Common myeloid progenitor, CD34-positive (primary cell): ENCODE data around the gene ARHGAP15.

Source experiments
- CTCF ChIA-PET: fragments of 350-600 bp; sonication (Branson Sonifier 250); formaldehyde crosslinking; loops from one replicate; lab custom pipeline; 2021; ENCODE audit warnings: antibody characterized with exemption; lab: Charles Lee
- POLR2A ChIA-PET: fragments of 350-600 bp; sonication (Branson Sonifier 250); formaldehyde crosslinking; loops from one replicate; lab custom pipeline; 2021; ENCODE audit warnings: antibody characterized with exemption; lab: Charles Lee
- DNase-seq, 3 donors: peaks; one replicate each; pipeline versions ENCODE4 v3.0.0 to v3.0.0-alpha.2; 2013
- H3K27ac ChIP-seq, 2 experiments: 1 replicate in 1 of 2; 2 replicates in 1 of 2; pipeline ENCODE4 v1.7.0; 2013; ENCODE audit warnings: inconsistent platforms in 2 of 2, low read length in 2 of 2, mild to moderate bottlenecking in 2 of 2, low read depth in 1 of 2, moderate library complexity in 1 of 2; ENCODE audit not compliant: severe bottlenecking in 2 of 2, insufficient read depth in 1 of 2, poor library complexity in 1 of 2
- H3K27me3 ChIP-seq, 5 experiments: replicated peaks in 2 of 5; 1 replicate in 3 of 5; 2 replicates in 2 of 5; pipeline versions ENCODE4 v1.6.1 to v1.7.0; 2013; ENCODE audit warnings: low read length in 4 of 5, mild to moderate bottlenecking in 2 of 5, moderate library complexity in 2 of 5, inconsistent platforms in 1 of 5; ENCODE audit not compliant: insufficient read depth in 5 of 5, control insufficient read depth in 4 of 5
- H3K36me3 ChIP-seq, 4 experiments: 1 replicate in 2 of 4; 2 replicates in 2 of 4; pipeline versions ENCODE4 v1.6.1 to v1.7.0; 2013; ENCODE audit warnings: low read length in 3 of 4, control low read depth in 1 of 4, mild to moderate bottlenecking in 1 of 4; ENCODE audit not compliant: control insufficient read depth in 4 of 4, insufficient read depth in 4 of 4
- H3K4me1 ChIP-seq, 4 experiments: 1 replicate in 3 of 4; 2 replicates in 1 of 4; pipeline versions ENCODE4 v1.6.1 to v1.7.1; 2013; ENCODE audit warnings: low read length in 3 of 4, mild to moderate bottlenecking in 3 of 4, control low read depth in 1 of 4, inconsistent platforms in 1 of 4, moderate library complexity in 1 of 4; ENCODE audit not compliant: control insufficient read depth in 4 of 4, insufficient read depth in 4 of 4; ENCODE audit errors: control extremely low read depth in 1 of 4
- H3K4me3 ChIP-seq, 7 experiments: 1 replicate in 4 of 7; 2 replicates in 3 of 7; pipeline versions ENCODE4 v1.5.1 to v1.7.0; 2013; ENCODE audit warnings: mild to moderate bottlenecking in 7 of 7, low read length in 6 of 7, moderate library complexity in 6 of 7, inconsistent platforms in 2 of 7, low read depth in 2 of 7, control low read depth in 1 of 7; ENCODE audit not compliant: insufficient read depth in 4 of 7, control insufficient read depth in 1 of 7; ENCODE audit errors: extremely low read depth in 1 of 7
- H3K9me3 ChIP-seq, 5 experiments: 1 replicate in 4 of 5; 2 replicates in 1 of 5; pipeline versions ENCODE4 v1.6.1 to v1.7.1; 2013; ENCODE audit warnings: low read length in 4 of 5, mild to moderate bottlenecking in 2 of 5, inconsistent platforms in 1 of 5, low read depth in 1 of 5, moderate library complexity in 1 of 5; ENCODE audit not compliant: control insufficient read depth in 4 of 5, insufficient read depth in 2 of 5; ENCODE audit errors: control extremely low read depth in 1 of 5
- WGBS: methylation state at CpG from one replicate; pipeline ENCODE4 v1.1.5; 2013; ENCODE audit not compliant: insufficient coverage; 5-methylcytosine and 5-hydroxymethylcytosine counted together

The ARHGAP15 gene

DNA sequence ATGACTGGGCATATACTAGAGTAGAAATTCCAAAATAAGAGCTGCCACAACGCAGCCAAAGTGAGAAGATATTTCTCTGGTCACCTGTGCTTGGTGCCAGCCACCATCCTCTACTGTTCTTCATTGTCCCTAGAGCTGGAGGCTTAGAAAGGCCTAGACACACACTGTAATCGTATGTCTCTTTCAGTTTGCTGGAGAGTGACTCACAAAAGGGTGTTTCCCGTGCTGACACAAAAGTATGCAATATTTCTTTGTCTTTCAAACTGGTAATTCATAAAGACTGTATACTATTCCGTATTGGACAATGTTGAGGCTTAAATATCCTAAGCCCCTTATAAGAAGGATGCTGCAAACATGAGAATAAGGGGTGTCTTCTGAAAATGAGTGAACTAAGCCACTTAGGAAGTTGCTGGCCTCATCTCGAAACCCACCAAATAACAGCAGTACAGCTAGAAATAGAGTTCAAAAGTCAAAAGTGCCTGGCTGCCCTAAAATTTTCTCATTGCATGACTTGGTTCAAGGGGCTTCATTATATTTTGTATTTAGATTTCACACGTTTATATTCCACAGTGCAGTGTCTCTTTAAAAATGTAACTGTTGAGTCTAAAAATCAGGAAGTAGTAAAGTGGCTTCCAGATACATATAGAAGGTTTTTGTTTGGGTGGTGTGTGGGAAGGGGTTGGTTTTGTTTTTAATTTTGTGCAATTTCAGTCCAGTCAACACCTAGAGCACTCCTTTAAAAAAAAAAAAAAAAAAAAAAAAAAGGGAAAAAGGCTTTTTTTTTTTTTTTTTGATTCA lies 601.1 kb downstream of the ARHGAP15 start:
- no peaks in the 10 kb centered on the region for H3K9me3 ChIP-seq
- H3K4me1 ChIP-seq = peaks cover 0 to 5% (median under 1%) of the 10 kb centered on the region in 4 experiments
- no peaks in the 10 kb centered on the region for H3K27me3 ChIP-seq
- DNase-seq = peak in 2 of 3 donors; percentile 27 to 58
- POLR2A ChIA-PET = no interaction called here
- peaks cover 6 to 12% (median 10%) of the 10 kb centered on the region in 4 experiments for H3K36me3 ChIP-seq
- WGBS = 85% methylated on average over 3 of the region's 6 CpGs
- no peak overlapping the region for H3K4me3 ChIP-seq
- H3K27ac ChIP-seq = no peak overlapping the region
- CTCF ChIA-PET = interaction anchor here (1.1 kb wide), 1 partner anchor 16 kb away, joined by 3 read pairs; no protein-coding TSS in a partner anchor

DNA sequence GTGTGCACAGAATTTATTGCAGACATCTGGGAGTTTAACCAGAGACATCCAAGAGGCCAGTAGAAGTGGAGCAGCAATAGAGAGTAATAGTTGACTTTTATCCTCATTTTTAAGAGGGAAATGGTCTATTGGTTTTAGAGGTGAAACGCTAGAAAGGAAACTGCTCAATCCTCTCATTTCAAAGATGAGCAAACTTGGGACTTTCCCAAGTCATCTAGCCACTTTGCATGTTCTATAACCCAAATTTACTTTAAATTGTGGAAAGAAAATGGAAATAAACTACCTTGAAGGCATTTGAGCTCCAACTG lies 601.7 kb downstream of the ARHGAP15 start:
- Histone ChIP-seq H3K4me1 (peaks cover 0 to 5% (median under 1%) of the 10 kb centered on the region in 4 experiments), H3K27me3 (no peaks in the 10 kb centered on the region), H3K9me3 (no peaks in the 10 kb centered on the region), H3K27ac (no peak overlapping the region), H3K4me3 (no peak overlapping the region), H3K36me3 (peaks cover 6 to 10% (median 9%) of the 10 kb centered on the region in 4 experiments)
- ChIA-PET POLR2A (no interaction called here), CTCF (interaction anchor here (0.7 kb wide), 1 partner anchor 31 kb away, joined by 3 read pairs; no protein-coding TSS in a partner anchor)
- WGBS = no CpG with 5 or more reads among the region's 1 CpG
- no peak for DNase-seq

DNA sequence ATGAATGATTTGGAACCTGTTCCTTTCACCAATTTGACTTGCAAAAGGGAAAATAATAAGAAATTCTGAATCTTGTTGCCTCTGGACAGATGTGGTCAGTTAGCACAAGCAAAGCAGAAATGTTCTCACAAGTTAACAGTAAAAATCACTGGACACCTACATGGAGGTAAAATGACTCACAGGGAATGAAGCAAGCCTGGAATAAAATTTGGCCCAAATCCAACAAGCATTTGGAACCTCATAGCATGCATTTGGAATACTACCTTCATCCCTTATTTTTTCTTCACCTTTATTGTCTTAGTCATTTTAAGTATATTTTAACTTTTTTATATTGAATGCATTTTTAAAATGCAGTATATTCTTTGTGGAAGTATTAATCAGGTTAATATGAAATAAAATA lies 602.9 kb downstream of the ARHGAP15 start:
- DNase-seq = no peak
- CTCF ChIA-PET = interaction anchor here (0.6 kb wide), 1 partner anchor 384 kb away, joined by 3 read pairs; no protein-coding TSS in a partner anchor

DNA sequence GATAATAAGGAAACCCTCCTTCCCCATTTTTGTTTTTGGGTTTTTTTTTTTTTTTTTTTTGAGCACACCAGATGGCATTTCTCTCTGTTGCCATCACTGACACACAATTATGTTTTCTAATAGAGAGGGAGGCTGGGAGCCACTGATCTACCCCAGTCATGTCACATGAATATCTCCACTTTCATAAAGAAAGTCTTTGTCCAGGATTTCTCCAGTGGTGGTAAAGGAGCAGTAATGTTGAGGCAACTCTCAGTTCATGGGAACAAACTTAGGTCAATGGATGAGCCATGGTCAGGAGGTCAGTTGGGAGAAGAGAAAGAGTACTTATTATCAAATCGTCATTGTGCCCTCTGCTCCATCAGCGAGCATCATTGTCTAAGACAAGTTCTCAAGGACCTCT lies 603.7 kb downstream of the ARHGAP15 start:
- DNase-seq = no peak

More for the DNA sequence above, 602.9 kb downstream of the ARHGAP15 start:
- peaks cover 4 to 10% (median 8%) of the 10 kb centered on the region in 4 experiments for H3K36me3 ChIP-seq
- no peak overlapping the region for H3K4me3 ChIP-seq
- H3K27ac ChIP-seq = no peak overlapping the region
- H3K27me3 ChIP-seq = no peaks in the 10 kb centered on the region
- POLR2A ChIA-PET = no interaction called here
- peaks cover 0 to 5% (median under 1%) of the 10 kb centered on the region in 4 experiments for H3K4me1 ChIP-seq
- no peaks in the 10 kb centered on the region for H3K9me3 ChIP-seq

DNA sequence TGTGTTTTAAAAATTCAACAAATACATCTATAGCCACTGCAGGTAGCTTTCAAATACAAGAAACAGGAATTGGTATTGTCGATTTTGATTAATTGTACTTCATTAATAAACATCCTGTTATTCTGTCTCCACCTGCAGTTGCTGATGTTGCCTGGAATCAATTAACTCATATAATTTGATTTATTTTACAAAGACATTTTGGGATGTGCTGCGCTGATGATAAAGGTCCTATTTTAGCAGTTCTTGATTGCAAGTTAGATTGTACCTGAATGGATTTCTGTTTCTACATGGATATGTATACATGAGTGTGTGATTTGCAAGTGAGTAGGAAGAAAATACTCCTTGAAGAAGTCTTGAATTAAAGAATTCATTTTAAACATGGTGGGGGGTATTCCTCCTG lies 605.3 kb downstream of the ARHGAP15 start:
- Histone ChIP-seq H3K27me3 (no peaks in the 10 kb centered on the region), H3K9me3 (no peaks in the 10 kb centered on the region), H3K27ac (no peak overlapping the region), H3K4me3 (no peak overlapping the region), H3K4me1 (peaks cover 0 to 5% (median under 1%) of the 10 kb centered on the region in 4 experiments), H3K36me3 (peaks cover 0 to 3% (median 3%) of the 10 kb centered on the region in 4 experiments)
- no CpG with 5 or more reads among the region's 2 CpGs for whole genome bisulfite sequencing
- POLR2A ChIA-PET = no interaction called here
- CTCF ChIA-PET = no interaction called here
- no peak for DNase-seq

More for the DNA sequence above, 603.7 kb downstream of the ARHGAP15 start:
- H3K27ac ChIP-seq = no peak overlapping the region
- WGBS = 100% methylated on average over 2 of the region's 2 CpGs
- no peaks in the 10 kb centered on the region for H3K9me3 ChIP-seq
- ChIA-PET POLR2A (no interaction called here), CTCF (interaction anchor here (0.6 kb wide), 1 partner anchor 383 kb away, joined by 3 read pairs; no protein-coding TSS in a partner anchor)
- H3K4me1 ChIP-seq = peaks cover 0 to 5% (median under 1%) of the 10 kb centered on the region in 4 experiments
- H3K4me3 ChIP-seq = no peak overlapping the region
- peaks cover 3 to 9% (median 7%) of the 10 kb centered on the region in 4 experiments for H3K36me3 ChIP-seq
- H3K27me3 ChIP-seq = no peaks in the 10 kb centered on the region

DNA sequence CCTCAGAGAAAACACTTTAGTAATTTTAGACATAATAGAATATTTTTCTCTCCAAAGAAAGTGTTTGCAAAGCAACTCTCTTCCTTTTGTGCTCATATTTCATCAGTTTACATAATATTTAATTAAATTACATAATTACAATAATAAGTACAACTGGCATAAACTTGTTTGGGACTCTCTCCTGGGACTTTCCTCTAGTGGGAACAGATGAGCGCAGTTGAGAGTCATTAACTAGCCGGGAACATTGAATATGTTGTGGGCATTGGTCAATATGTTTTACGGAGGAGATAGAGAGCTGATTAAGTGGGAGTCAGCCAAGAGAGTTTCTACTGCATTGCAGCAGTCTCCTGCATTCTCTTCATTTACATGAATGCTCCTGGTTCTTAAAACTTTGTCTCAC lies 607.7 kb downstream of the ARHGAP15 start:
- ChIA-PET POLR2A (no interaction called here), CTCF (interaction anchor here (1.2 kb wide), 1 partner anchor 14 kb away, joined by 3 read pairs; no protein-coding TSS in a partner anchor)
- WGBS = 100% methylated on average over 2 of the region's 3 CpGs

DNA sequence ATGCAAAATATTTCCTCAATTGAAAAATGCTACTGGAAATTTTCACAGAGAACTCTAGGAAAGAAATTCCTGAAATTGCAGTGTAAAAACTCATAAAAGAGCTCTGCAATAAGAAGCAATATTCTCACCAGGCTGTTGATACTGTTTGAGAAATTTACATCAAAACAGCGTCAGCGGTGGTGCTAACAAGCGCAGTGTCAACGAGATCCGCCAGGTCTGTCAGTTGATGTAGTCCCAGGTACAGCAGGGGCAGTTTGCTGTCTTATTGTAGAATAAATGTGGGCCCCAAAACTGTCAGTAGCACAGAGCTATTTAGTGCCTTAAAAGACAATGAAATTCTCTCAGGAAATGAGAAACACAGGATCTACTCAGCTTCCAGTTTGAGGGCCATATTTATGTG lies 611.2 kb downstream of the ARHGAP15 start:
- no peak for DNase-seq

More for the DNA sequence above, 607.7 kb downstream of the ARHGAP15 start:
- H3K36me3 ChIP-seq = peaks cover 0 to 6% (median 2%) of the 10 kb centered on the region in 4 experiments
- no peak for DNase-seq
- no peaks in the 10 kb centered on the region for H3K4me1 ChIP-seq
- no peaks in the 10 kb centered on the region for H3K9me3 ChIP-seq
- H3K27me3 ChIP-seq = no peaks in the 10 kb centered on the region
- H3K27ac ChIP-seq = no peak overlapping the region
- H3K4me3 ChIP-seq = no peak overlapping the region

More for the DNA sequence above, 611.2 kb downstream of the ARHGAP15 start:
- no peak overlapping the region for H3K27ac ChIP-seq
- H3K9me3 ChIP-seq = no peaks in the 10 kb centered on the region
- ChIA-PET POLR2A (no interaction called here), CTCF (no interaction called here)
- H3K4me1 ChIP-seq = no peaks in the 10 kb centered on the region
- peaks cover 0 to 6% (median 1%) of the 10 kb centered on the region in 4 experiments for H3K36me3 ChIP-seq
- no peaks in the 10 kb centered on the region for H3K27me3 ChIP-seq
- 98% methylated on average over 5 of the region's 5 CpGs for WGBS
- no peak overlapping the region for H3K4me3 ChIP-seq
